Measurements from ENCODE around the gene INVS.
A peak's percentile ranks its signal among the peaks of the same experiment; 100 is the strongest.
"Not testable (repeated sequence)": the region's sequence is repeated elsewhere in the genome, so short reads cannot be mapped to it uniquely, and the experiment has no call there.

The INVS gene, protein sequence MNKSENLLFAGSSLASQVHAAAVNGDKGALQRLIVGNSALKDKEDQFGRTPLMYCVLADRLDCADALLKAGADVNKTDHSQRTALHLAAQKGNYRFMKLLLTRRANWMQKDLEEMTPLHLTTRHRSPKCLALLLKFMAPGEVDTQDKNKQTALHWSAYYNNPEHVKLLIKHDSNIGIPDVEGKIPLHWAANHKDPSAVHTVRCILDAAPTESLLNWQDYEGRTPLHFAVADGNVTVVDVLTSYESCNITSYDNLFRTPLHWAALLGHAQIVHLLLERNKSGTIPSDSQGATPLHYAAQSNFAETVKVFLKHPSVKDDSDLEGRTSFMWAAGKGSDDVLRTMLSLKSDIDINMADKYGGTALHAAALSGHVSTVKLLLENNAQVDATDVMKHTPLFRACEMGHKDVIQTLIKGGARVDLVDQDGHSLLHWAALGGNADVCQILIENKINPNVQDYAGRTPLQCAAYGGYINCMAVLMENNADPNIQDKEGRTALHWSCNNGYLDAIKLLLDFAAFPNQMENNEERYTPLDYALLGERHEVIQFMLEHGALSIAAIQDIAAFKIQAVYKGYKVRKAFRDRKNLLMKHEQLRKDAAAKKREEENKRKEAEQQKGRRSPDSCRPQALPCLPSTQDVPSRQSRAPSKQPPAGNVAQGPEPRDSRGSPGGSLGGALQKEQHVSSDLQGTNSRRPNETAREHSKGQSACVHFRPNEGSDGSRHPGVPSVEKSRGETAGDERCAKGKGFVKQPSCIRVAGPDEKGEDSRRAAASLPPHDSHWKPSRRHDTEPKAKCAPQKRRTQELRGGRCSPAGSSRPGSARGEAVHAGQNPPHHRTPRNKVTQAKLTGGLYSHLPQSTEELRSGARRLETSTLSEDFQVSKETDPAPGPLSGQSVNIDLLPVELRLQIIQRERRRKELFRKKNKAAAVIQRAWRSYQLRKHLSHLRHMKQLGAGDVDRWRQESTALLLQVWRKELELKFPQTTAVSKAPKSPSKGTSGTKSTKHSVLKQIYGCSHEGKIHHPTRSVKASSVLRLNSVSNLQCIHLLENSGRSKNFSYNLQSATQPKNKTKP

DNA sequence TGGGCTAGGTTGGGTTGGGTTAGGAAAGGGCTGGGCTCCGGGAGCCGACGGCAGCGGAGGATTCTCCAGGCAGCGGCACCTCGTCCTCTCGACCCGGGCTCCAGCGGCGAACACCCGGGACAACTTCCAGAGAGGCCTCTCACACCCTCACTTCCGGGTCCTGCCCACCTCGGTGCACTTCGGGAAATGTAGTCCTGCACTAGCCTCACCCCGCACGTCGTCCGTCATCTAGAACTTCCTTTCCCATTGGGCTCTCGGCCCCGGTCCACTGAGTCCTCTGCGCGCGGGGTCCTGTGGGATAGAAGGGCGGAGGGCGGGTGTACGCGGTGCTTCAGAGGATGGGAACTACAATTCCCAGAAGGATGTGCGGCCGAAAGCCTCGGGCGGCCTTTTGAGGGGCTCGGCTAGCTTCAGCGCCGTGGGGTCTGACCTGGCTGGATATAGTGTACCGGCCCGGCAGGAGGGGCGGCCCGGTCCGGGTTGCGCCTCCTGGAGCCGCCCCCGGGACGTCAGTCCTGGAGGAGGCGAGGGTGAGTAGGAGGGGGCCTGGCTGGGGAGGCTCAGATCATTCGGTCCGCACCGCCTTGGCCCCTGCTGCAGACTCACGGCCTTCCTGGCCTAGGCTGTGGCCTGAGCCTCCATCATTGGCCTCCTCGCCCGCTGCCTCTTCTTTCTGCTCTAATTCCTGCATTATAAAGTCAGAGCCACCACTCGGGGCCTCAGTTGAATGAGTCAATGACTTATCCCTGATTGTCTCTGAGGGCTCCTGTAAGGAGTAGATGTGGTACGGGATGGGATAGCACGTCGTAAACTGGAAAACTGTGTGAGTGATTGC, at the start of gene INVS, which contains the start of gene ERP44:
TSS of gene INVS (plus strand) at position 357 of the 835 bp plus-strand sequence. CDS start 5,279 bp downstream, outside the sequence.
TSS of gene ERP44 (minus strand) at position 114 of the 835 bp plus-strand sequence. CDS start 160 bp downstream, outside the sequence.
- DNase-seq (ENCODE audit: low read depth, low spot score) = peak; percentile 96

GRCh38 chr9:100049551-100049950, 49.5 kb upstream of the INVS start:
- DNase-seq (ENCODE audit: low read depth, low spot score) = no peak

DNA sequence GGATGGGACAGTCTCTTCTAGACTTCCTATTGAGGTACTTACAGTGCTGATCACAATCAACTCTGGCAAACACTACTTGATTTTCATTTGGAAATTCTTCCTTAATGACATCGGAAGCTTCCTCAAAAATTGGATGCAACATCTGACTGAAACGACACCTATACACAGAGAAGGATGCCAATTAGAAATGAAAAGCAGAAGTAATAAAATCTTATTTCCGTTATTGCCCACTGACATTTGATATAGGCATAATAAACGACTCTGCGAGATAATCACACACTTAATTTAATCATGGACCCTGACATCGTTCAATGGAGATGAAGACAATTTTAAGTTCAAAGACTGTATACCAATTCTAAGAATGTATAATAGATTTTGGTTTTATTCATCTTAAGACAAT, 46.7 kb upstream of the INVS start:
- DNase-seq (ENCODE audit: low read depth, low spot score) = no peak

DNA sequence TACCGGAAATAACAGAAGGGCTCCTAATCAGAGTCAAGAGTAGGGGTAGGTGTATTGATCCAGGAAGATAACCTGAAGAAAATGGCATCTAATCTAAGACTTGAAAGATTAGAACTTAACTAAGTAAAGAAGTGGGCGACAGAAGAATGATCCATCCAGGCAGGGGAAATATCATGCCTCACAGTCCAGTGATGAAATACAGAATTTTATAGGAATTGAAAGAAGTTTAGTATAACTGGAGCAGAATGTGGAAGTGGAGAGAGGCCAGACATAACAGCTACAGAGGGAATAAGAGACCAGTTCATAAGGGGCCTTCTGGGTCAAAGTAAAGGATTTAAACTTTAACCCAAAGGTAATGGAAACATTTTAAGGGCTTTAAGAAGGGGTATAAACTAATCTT, 42.5 kb upstream of the INVS start:
- DNase-seq (ENCODE audit: low read depth, low spot score) = no peak

DNA sequence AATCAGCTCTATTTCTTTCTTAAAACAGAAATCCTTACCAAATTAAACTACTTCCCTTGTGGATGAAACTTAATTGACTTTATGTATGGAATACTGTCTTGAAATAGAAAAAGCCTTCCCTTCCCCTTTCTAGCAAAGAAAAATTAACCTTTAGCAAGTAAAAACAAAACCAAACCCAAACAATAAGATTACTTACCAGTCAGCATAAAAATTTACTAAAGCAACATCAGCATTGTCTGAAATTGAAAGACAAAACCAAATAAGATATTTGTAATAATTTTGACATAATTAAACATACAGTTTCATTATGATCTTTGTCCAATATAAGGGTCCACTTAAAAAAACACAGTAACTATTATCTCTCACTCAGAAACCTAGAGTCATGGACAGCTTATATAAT, 41.4 kb upstream of the INVS start:
- no peak for DNase-seq (ENCODE audit: low read depth, low spot score)

- no peak for DNase-seq (ENCODE audit: low read depth, low spot score)
Observed at GRCh38 chr9:100058699-100059579, 40.1 kb upstream of the INVS start.

- not testable (repeated sequence) for DNase-seq (ENCODE audit: low read depth, low spot score)
Observed at GRCh38 chr9:100062683-100063082, 36.4 kb upstream of the INVS start.

- DNase-seq (ENCODE audit: low read depth, low spot score) = no peak
Observed at GRCh38 chr9:100063185-100063584, 35.9 kb upstream of the INVS start.

- DNase-seq (ENCODE audit: low read depth, low spot score) = no peak
Observed at GRCh38 chr9:100064872-100065581, 34.0 kb upstream of the INVS start.

- DNase-seq (ENCODE audit: low read depth, low spot score) = no peak
Observed at GRCh38 chr9:100066539-100066938, 32.5 kb upstream of the INVS start.

DNA sequence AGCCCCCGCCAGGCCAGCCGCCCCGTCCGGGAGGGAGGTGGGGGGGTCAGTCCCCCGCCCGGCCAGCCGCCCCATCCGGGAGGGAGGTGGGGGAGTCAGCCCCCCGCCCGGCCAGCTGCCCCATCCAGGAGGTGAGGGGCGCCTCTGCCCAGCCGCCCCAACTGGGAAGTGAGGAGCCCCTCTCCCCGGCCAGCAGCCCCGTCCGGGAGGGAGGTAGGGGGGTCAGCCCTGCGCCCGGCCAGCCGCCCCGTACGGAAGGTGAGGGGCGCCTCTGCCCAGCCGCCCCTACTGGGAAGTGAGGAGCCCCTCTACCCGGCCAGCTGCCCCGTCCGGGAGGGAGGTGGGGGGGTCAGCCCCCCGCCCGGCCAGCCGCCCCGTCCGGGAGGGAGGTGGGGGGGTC, 31.1 kb upstream of the INVS start:
- DNase-seq (ENCODE audit: low read depth, low spot score) = not testable (repeated sequence)

DNA sequence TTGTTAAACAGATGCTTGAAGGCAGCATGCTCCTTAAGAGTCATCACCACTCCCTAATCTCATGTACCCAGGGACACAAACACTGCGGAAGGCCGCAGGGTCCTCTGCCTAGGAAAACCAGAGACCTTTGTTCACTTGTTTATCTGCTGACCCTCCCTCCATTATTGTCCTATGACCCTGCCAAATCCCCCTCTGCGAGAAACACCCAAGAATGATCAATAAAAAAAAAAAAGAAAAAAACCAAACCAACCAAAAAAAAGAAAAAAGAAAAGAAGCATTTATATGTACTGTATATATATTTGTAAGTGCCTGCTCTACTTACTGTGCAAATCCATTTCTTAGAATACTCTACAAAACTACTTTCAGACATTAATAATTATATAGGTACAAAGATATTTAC, 30.0 kb upstream of the INVS start:
- not testable (repeated sequence) for DNase-seq (ENCODE audit: low read depth, low spot score)

DNA sequence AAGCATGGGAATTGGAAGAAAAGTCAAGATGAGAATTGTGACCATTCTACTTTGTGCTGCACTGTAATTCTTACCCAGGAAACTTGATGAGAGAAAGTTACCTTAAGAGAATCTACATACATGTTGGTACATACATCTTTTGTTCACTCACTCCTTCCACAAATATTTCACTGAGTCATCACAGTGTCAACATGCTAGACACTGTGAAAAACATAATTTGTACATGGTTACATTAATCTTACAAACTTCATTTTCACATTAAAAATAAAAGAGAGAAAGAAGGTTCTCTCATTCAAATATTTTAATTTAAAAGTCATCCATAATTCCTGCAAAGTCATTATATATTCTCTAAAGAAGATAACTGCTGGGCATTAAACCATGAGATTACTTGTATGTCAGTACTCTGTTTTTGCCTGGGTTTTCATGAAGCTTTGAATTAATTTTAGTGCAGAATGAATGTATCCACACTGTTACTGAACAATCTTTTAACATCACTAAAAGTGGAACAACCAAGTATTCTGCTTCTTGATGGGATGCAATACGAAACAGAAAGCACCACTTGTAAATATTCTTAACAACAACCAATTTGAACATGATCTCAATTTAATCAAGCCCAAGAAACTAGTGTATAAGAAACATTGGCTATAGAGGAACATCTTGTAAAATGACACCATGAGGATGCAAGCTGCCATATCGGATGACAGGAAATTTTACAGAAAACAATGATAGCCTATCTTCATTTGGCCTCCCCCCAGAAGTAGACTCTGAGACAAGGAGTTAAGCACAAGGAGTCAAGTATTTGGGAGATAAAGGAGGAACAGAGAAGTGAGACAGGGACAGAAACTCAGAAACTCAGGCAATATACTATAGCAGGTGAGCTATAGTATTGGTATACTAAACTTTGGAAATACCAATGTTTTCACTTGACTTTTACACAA, 28.7 kb upstream of the INVS start:
- DNase-seq (ENCODE audit: low read depth, low spot score) = no peak

- no peak for DNase-seq (ENCODE audit: low read depth, low spot score)
Observed at GRCh38 chr9:100071271-100071670, 27.8 kb upstream of the INVS start.

GRCh38 chr9:100072805-100073204, 26.2 kb upstream of the INVS start:
- no peak for DNase-seq (ENCODE audit: low read depth, low spot score)

DNA sequence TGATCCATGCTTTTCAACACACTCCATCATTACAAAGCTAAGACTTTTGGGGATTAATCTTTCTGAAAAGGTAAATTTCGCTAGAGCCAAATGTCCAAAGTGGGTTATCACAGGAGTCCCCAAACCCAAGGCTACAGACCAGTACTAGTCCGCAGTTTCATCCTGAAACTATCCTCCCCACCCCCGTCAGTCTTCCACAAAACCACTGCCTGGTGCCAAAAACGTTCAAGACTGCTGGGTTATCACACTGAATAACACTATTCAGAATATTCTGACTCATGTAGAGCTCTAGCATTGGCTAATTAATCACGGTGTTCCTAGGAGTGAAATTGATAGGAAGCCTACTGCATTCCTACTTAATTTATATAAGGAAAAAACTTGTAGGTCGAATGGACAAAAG, 24.9 kb upstream of the INVS start:
- DNase-seq (ENCODE audit: low read depth, low spot score) = no peak

DNA sequence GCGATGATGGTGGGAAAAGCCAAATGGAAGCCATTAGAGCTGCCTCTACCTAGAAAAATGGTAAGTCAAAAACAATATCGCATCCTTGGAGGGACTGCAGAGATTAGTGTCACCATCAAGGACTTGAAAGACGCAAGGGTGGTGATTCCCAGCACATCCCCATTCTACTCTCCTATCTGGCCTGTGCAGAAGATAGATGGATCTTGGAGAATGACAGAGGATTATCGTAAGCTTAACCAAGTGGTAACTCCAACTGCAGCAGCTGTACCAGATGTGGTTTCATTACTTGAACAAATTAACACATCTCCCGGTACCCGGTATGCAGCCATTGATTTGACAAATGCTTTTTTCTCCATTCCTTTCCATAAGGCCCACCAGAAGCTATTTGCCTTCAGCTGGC, 24.1 kb upstream of the INVS start:
- DNase-seq (ENCODE audit: low read depth, low spot score) = no peak

GRCh38 chr9:100076256-100076655, 22.8 kb upstream of the INVS start:
- DNase-seq (ENCODE audit: low read depth, low spot score) = not testable (repeated sequence)

Data from brain pericyte (primary cell).